Neuronal stem cell (in vitro differentiated cells): ENCODE results near the gene ZNF441.
A peak's percentile ranks its signal among the peaks of the same experiment; 100 is the strongest.

Experiments used
- DNase-seq: peaks from one replicate; pipeline ENCODE4 v3.0.0-alpha.2; 2013; ENCODE audit warnings: low spot score
- H2AFZ ChIP-seq: one replicate; pipeline ENCODE4 v1.6.1; 2013; ENCODE audit warnings: mild to moderate bottlenecking, low read length, inconsistent platforms
- H2AK5ac ChIP-seq: 2 replicates; pipeline ENCODE4 v1.6.1; 2013; ENCODE audit warnings: low read depth, mild to moderate bottlenecking, inconsistent platforms, low read length, moderate library complexity, mixed read lengths
- H2BK120ac ChIP-seq: 2 replicates; pipeline ENCODE4 v1.6.1; 2013; ENCODE audit warnings: low read depth, mild to moderate bottlenecking, inconsistent platforms, low read length, moderate library complexity, mixed read lengths
- H2BK12ac ChIP-seq: one replicate; pipeline ENCODE4 v1.6.1; 2013; ENCODE audit warnings: low read length, inconsistent platforms
- H2BK15ac ChIP-seq: 2 replicates; pipeline ENCODE4 v1.6.1; 2013; ENCODE audit warnings: mild to moderate bottlenecking, low read length, inconsistent platforms, mixed read lengths
- H2BK5ac ChIP-seq: one replicate; pipeline ENCODE4 v1.6.1; 2013; ENCODE audit warnings: inconsistent platforms, mild to moderate bottlenecking, low read length, moderate library complexity
- H3K14ac ChIP-seq: one replicate; pipeline ENCODE4 v1.6.1; 2013; ENCODE audit warnings: low read length, inconsistent platforms
- H3K18ac ChIP-seq: 2 replicates; pipeline ENCODE4 v1.6.1; 2013; ENCODE audit warnings: low read length, inconsistent platforms
- H3K23ac ChIP-seq: 2 replicates; pipeline ENCODE4 v1.6.1; 2013; ENCODE audit warnings: low read depth, mild to moderate bottlenecking, mixed read lengths, low read length, inconsistent platforms; ENCODE audit not compliant: poor library complexity
- H3K27ac ChIP-seq: replicated peaks from 3 replicates; pipeline ENCODE4 v1.5.1; 2013; ENCODE audit warnings: low read length, inconsistent platforms
- H3K27me3 ChIP-seq, 3 experiments: 2 replicates each; pipeline ENCODE4 v1.6.1; 2013; ENCODE audit warnings: low read length in 3 of 3, mild to moderate bottlenecking in 2 of 3, inconsistent platforms in 1 of 3, low read depth in 1 of 3, mixed read lengths in 1 of 3, moderate library complexity in 1 of 3; ENCODE audit not compliant: control insufficient read depth in 3 of 3, insufficient read depth in 3 of 3
- H3K36me3 ChIP-seq, 2 donors: replicated peaks in 1 of 2; 2 replicates each; pipeline ENCODE4 v1.6.1; 2013; ENCODE audit warnings: low read length in 2 of 2; ENCODE audit not compliant: control insufficient read depth in 2 of 2, insufficient read depth in 2 of 2
- H3K4ac ChIP-seq: 2 replicates; pipeline ENCODE4 v1.6.1; 2013; ENCODE audit warnings: inconsistent platforms, mild to moderate bottlenecking, low read length, moderate library complexity
- H3K4me1 ChIP-seq, 2 donors: 1 replicate in 1 of 2; 2 replicates in 1 of 2; pipeline ENCODE4 v1.6.1; 2013; ENCODE audit warnings: low read length in 2 of 2, low read depth in 1 of 2; ENCODE audit not compliant: control insufficient read depth in 2 of 2, insufficient read depth in 1 of 2
- H3K4me2 ChIP-seq: one replicate; pipeline ENCODE4 v1.6.1; 2013; ENCODE audit warnings: mild to moderate bottlenecking, low read length, inconsistent platforms; ENCODE audit not compliant: insufficient read depth, poor library complexity, severe bottlenecking
- H3K4me3 ChIP-seq, 2 donors: 2 replicates each; pipeline ENCODE4 v1.5.1; 2013; ENCODE audit warnings: low read length in 2 of 2, mild to moderate bottlenecking in 2 of 2, inconsistent platforms in 1 of 2, moderate library complexity in 1 of 2
- H3K79me1 ChIP-seq: one replicate; pipeline ENCODE4 v1.6.1; 2013; ENCODE audit warnings: low read depth, mild to moderate bottlenecking, inconsistent platforms, low read length, moderate library complexity
- H3K9ac ChIP-seq: one replicate; pipeline ENCODE4 v1.6.1; 2013; ENCODE audit warnings: mild to moderate bottlenecking, low read depth, low read length, inconsistent platforms; ENCODE audit not compliant: poor library complexity
- H3K9me3 ChIP-seq, 2 donors: replicated peaks in 1 of 2; 2 replicates each; pipeline versions ENCODE3 to v1.6.1; 2013; ENCODE audit warnings: low read length in 2 of 2, mild to moderate bottlenecking in 2 of 2, inconsistent platforms in 1 of 2, low read depth in 1 of 2, mixed read lengths in 1 of 2, moderate library complexity in 1 of 2; ENCODE audit not compliant: control insufficient read depth in 2 of 2, insufficient read depth in 1 of 2
- H4K8ac ChIP-seq: one replicate; pipeline ENCODE4 v1.6.1; 2013; ENCODE audit warnings: low read depth, mild to moderate bottlenecking, inconsistent platforms, low read length, moderate library complexity
- H4K91ac ChIP-seq: one replicate; pipeline ENCODE4 v1.6.1; 2013; ENCODE audit warnings: low read length, low read depth, mild to moderate bottlenecking, inconsistent platforms; ENCODE audit not compliant: poor library complexity
- WGBS, 2 donors: extraction: QIAGEN DNeasy Blood & Tissue Kit; methylation state at CpG; one replicate each; pipeline ENCODE4 v1.1.7; 2013; ENCODE audit warnings: missing lambda C conversion rate in 2 of 2, mixed read lengths in 1 of 2; ENCODE audit not compliant: insufficient read length in 2 of 2, insufficient replicate concordance in 1 of 2; ENCODE audit errors: extremely low coverage in 2 of 2; 5-methylcytosine and 5-hydroxymethylcytosine counted together

ZNF441 gene

GRCh38 chr19:11738746-11739620 is 27.8 kb upstream of the ZNF441 start, which contains the start of gene ZNF823:
ZNF823 (minus strand) TSS chr19:11738946; CDS start chr19:11738819, 127 bp downstream.
- peak within 1 kb of the TSS; percentile 83 for H3K9ac ChIP-seq
- peak within 1 kb of the TSS; percentile 88 for H2BK5ac ChIP-seq
- H3K14ac ChIP-seq, result peak within 1 kb of the TSS; percentile 21
- H3K4me3 ChIP-seq, result peak within 1 kb of the TSS; percentile 87 to 88
- H3K27me3 ChIP-seq, result peaks cover 0 to 4% (median 2%) of the 10 kb centered on the region in 3 experiments
- no CpG with 5 or more reads among the region's 35 CpGs for whole genome bisulfite sequencing, 2 donors
- DNase-seq, result peak; percentile 99
- H2BK15ac ChIP-seq, result peak within 1 kb of the TSS; percentile 6
- H4K91ac ChIP-seq, result no peak within 1 kb of the TSS
- no peak within 1 kb of the TSS for H2AK5ac ChIP-seq
- peak within 1 kb of the TSS; percentile 65 for H4K8ac ChIP-seq
- no peak within 1 kb of the TSS for H2BK12ac ChIP-seq
- H3K4ac ChIP-seq, result no peak within 1 kb of the TSS
- H3K27ac ChIP-seq, result peak within 1 kb of the TSS; percentile 81
- peaks cover 8% of the 10 kb centered on the region for H3K79me1 ChIP-seq
- H3K9me3 ChIP-seq, result peaks cover 0 to 11% of the 10 kb centered on the region in 2 donors
- no peak within 1 kb of the TSS for H3K23ac ChIP-seq
- peak within 1 kb of the TSS; percentile 86 for H3K4me2 ChIP-seq
- H3K18ac ChIP-seq, result peak within 1 kb of the TSS; percentile 86
- H3K36me3 ChIP-seq, result peaks cover 0 to 9% of the 10 kb centered on the region in 2 donors
- no peaks in the 10 kb centered on the region for H3K4me1 ChIP-seq
- peak within 1 kb of the TSS; percentile 92 for H2AFZ ChIP-seq
- no peak within 1 kb of the TSS for H2BK120ac ChIP-seq

- no peak overlapping the region for H3K27ac ChIP-seq
- H3K14ac ChIP-seq, result no peak overlapping the region
- H4K91ac ChIP-seq, result no peak overlapping the region
- peaks cover 0 to 4% (median 0%) of the 10 kb centered on the region in 3 experiments for H3K27me3 ChIP-seq
- H2BK12ac ChIP-seq, result no peak overlapping the region
- no peak for DNase-seq
- no peak overlapping the region for H3K9ac ChIP-seq
- no peak overlapping the region for H2BK15ac ChIP-seq
- H3K23ac ChIP-seq, result no peak overlapping the region
- no peak overlapping the region for H2AK5ac ChIP-seq
- H3K18ac ChIP-seq, result no peak overlapping the region
- no peak overlapping the region for H4K8ac ChIP-seq
- H2AFZ ChIP-seq, result no peak overlapping the region
- H2BK120ac ChIP-seq, result no peak overlapping the region
- no peak overlapping the region for H2BK5ac ChIP-seq
- H3K9me3 ChIP-seq, result no peaks in the 10 kb centered on the region
- no peak overlapping the region for H3K4ac ChIP-seq
- H3K36me3 ChIP-seq, result no peaks in the 10 kb centered on the region
- no peak overlapping the region for H3K4me2 ChIP-seq
- H3K79me1 ChIP-seq, result no peaks in the 10 kb centered on the region
- no peak overlapping the region for H3K4me3 ChIP-seq
- no peaks in the 10 kb centered on the region for H3K4me1 ChIP-seq
These were observed 20.9 kb upstream of the ZNF441 start for GRCh38 chr19:11745869-11746268.

- Histone ChIP-seq H2AK5ac (no peak overlapping the region), H3K79me1 (no peaks in the 10 kb centered on the region), H3K14ac (no peak overlapping the region), H3K4me3 (no peak overlapping the region), H3K9me3 (no peaks in the 10 kb centered on the region), H4K91ac (no peak overlapping the region), H2BK120ac (no peak overlapping the region), H3K4me2 (no peak overlapping the region), H3K27me3 (no peaks in the 10 kb centered on the region), H3K9ac (no peak overlapping the region), H3K27ac (no peak overlapping the region), H3K4me1 (no peaks in the 10 kb centered on the region), H2BK15ac (no peak overlapping the region), H2BK5ac (no peak overlapping the region), H4K8ac (no peak overlapping the region), H2BK12ac (no peak overlapping the region), H3K4ac (no peak overlapping the region), H3K23ac (no peak overlapping the region), H3K36me3 (no peaks in the 10 kb centered on the region), H3K18ac (no peak overlapping the region), H2AFZ (no peak overlapping the region)
- no peak for DNase-seq
- WGBS, 2 donors, result no CpG with 5 or more reads among the region's 1 CpG
These were observed 19.5 kb upstream of the ZNF441 start for GRCh38 chr19:11747277-11747676.

DNA sequence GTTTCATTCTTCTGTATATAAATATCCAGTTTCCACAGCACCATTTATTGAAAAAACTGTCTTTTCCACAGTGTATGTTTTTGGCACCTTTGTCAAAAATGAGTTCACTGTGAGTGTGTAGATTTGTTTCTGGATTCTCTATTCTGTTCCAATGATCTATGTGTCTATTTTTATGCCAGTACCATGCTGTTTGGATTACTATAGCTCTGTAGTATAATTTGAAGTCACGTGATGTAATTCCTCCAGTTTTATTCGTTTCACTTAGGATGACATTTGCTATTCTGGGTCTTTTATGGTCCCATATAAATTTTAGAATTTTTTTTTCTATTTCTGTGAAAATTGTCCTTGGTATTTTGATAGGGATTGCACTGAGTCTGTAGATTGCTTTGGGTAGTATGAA is 17.0 kb upstream of the ZNF441 start:
- Histone ChIP-seq H2BK12ac (no peak overlapping the region), H3K23ac (no peak overlapping the region), H2AFZ (no peak overlapping the region), H4K91ac (no peak overlapping the region), H3K4ac (no peak overlapping the region), H2BK120ac (no peak overlapping the region), H3K79me1 (no peaks in the 10 kb centered on the region), H2BK5ac (no peak overlapping the region), H3K27me3 (no peaks in the 10 kb centered on the region), H2AK5ac (no peak overlapping the region), H3K4me2 (no peak overlapping the region), H2BK15ac (no peak overlapping the region), H4K8ac (no peak overlapping the region), H3K27ac (no peak overlapping the region), H3K36me3 (no peaks in the 10 kb centered on the region), H3K9ac (no peak overlapping the region), H3K4me3 (no peak overlapping the region), H3K14ac (no peak overlapping the region), H3K4me1 (no peaks in the 10 kb centered on the region), H3K9me3 (peaks cover 0 to 3% of the 10 kb centered on the region in 2 donors), H3K18ac (no peak overlapping the region)
- no CpG with 5 or more reads among the region's 2 CpGs for WGBS, 2 donors
- DNase-seq, result no peak
